Choroid plexus epithelial cell (primary cell): Measurements from ENCODE around the gene PDGFC.

Experiments used
- DNase-seq: peaks from one replicate; pipeline ENCODE4 v3.0.0-alpha.2; 2010; ENCODE audit warnings: low read depth
- H3K4me3 ChIP-seq: 2 replicates; pipeline ENCODE4 v1.5.1; 2011; ENCODE audit warnings: low read depth, mild to moderate bottlenecking, control low read depth, low read length, moderate library complexity
- CTCF ChIP-seq: conservative IDR thresholded peaks from 2 replicates; pipeline ENCODE4 v1.5.1; 2011; ENCODE audit warnings: low read depth, mild to moderate bottlenecking, control low read depth, inconsistent platforms, low read length, moderate library complexity

Gene PDGFC

GRCh38 chr4:156961196-156962057, 10.2 kb downstream of the PDGFC start:
- TF ChIP-seq CTCF: peak; percentile 6
- no peak for DNase-seq
- no peak overlapping the region for H3K4me3 ChIP-seq

DNA sequence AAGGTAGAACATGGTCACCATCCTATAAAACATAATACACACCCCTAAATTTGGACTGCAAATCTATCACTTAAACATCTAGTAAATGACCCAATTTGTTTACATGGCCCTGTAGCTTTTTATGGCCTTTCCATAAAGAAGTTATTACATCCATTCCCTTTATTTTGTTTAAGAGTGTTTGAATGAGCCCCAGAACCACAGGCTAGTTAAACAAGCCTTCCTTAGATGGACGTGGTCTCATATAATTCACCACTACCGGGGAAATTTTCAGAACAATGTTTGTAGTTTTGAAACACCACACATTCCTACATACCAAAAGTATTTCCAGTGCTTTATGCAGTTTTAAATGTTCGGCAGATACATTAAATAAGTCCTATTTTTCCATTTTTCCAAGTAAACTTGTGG, 12.3 kb downstream of the PDGFC start:
- DNase-seq: peak; percentile 81
- TF ChIP-seq CTCF: no peak
- H3K4me3 ChIP-seq: no peak overlapping the region

DNA sequence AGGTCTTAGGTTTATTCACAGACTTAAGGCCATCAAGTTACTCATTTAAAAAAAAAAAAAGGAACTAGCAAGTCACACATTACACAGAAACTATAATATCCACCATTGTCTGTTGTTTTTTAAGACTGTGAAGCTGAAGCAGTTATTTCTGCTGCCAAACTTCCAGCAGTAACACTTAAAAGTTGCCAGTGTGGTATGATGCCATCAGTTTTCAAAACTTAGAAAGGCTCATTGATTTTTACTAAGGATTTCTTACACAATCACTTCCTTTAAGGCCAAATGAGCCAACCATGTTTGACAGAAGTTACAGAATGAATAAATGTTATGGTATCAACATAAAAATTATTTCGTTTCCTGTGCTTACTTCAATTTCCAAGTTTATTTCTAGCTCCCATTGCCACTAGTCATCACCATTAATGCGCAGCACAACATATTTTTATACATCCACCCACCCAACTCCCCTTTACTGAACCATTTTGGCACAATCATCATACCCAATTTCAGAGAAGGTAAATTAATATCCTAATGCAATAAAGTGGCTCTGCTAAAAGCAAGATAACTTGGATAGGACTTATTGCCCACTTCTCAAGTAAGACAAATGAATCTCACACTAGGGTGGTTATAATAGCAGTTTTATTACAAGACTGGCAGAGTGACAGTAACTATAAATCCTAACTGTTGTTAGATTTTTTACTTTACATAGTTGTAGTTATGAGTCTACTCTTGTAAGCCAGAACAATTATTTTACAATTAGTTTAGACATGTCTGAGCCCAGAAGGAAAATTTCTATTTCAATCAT, 13.1 kb downstream of the PDGFC start:
- DNase-seq: no peak
- no peak for TF ChIP-seq CTCF
- H3K4me3 ChIP-seq: no peak overlapping the region

DNA sequence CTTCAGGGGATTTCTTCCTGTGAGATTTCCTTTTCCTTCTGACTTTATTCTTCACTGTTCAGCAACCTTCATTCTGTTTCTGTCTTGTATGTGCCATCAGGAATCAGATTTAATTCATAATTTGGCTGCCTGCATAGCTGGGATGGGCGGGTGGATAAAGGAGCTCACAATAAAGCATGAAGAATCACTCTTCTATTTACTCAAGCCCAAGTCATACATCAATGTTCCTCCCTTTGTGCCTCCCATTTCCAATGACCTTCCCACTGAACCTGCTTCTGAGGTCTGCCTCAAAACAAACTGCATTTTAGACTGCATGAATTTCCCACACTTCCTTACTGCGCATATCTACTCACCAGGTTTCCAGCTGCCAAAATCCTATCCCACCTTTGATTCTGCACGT, 14.0 kb downstream of the PDGFC start:
- no peak overlapping the region for H3K4me3 ChIP-seq
- TF ChIP-seq CTCF: no peak
- no peak for DNase-seq

GRCh38 chr4:156956826-156957368, 14.7 kb downstream of the PDGFC start:
- TF ChIP-seq CTCF: no peak
- H3K4me3 ChIP-seq: no peak overlapping the region
- no peak for DNase-seq

DNA sequence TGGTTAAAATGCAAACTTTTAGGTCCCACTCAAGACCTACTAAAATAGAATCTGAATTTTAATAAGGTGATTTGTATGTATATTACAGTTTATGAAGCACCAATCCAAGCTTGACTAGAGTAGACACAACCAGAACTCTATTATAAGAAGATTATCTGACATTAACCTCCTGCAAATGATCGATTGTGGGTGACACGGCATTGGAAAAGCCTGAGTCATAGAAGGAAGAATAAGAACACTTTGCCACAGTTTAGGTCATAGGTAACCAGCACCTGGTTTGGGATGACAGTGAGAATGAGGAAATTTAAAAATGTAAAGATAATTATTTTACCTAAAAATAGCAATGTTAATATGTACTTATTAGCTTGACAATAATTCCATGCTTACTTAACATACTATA, 15.2 kb downstream of the PDGFC start:
- no peak for DNase-seq
- no peak overlapping the region for H3K4me3 ChIP-seq
- no peak for TF ChIP-seq CTCF
